Islet precursor cell (in vitro differentiated cells): ENCODE measurements around the gene CARD8.

ENCODE experiments used
- DNase-seq: peaks from one replicate; pipeline ENCODE4 v3.0.0-alpha.2; 2018

CARD8 gene

GRCh38 chr19:48169578-48169938, 86.2 kb downstream of the CARD8 start:
- DNase-seq, result peak; percentile 88

DNA sequence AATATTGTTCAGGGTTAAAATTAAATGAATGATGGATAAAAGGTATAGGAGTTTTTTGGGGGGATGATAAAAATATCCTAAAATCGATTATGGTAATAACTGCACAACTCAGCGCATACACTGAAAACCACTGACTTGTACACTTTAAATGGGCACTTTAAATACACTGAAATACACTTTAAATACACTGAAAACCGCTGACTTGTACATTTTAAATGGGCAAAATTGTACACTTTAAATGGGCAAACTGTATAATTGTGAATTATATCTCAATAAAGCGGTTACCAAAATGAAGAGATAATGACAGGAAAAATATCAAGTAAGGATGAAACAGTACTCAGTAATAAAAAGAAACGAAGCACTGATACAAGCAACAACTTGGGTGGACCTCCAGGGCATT, 87.0 kb downstream of the CARD8 start:
- no peak for DNase-seq

GRCh38 chr19:48158210-48158790, 97.4 kb downstream of the CARD8 start:
- DNase-seq, result no peak
